Tibial nerve (tissue), 4 donors: Measurements from ENCODE around the gene UBE2H.

ENCODE experiments used
- EP300 ChIP-seq, 2 donors: sonication (generic); formaldehyde crosslinking; IDR thresholded peaks; one replicate each; pipeline ENCODE4 v1.6.1; 2017; ENCODE audit warnings: antibody characterized with exemption in 2 of 2, mild to moderate bottlenecking in 1 of 2
- POLR2A ChIP-seq, 2 donors: fragments of 450-650 bp; IDR thresholded peaks; one replicate each; pipeline ENCODE4 v1.6.1; 2017; ENCODE audit warnings: antibody characterized with exemption in 2 of 2, mild to moderate bottlenecking in 2 of 2, moderate library complexity in 2 of 2
- TF ChIP-seq, protein P1 (sequence below), 5 experiments: fragments of 200-600 bp in 3 of 5; fragments of 450-650 bp in 2 of 5; sonication (generic) in 3 of 5; IDR thresholded peaks; one replicate each; pipeline ENCODE4 v1.5.1; 2016 to 2019; ENCODE audit warnings: antibody characterized with exemption in 5 of 5, mild to moderate bottlenecking in 3 of 5, moderate library complexity in 2 of 5

- no peak for TF ChIP-seq EP300 (IDR thresholded peaks at IDR 0.05)
- TF ChIP-seq, protein P1, sequence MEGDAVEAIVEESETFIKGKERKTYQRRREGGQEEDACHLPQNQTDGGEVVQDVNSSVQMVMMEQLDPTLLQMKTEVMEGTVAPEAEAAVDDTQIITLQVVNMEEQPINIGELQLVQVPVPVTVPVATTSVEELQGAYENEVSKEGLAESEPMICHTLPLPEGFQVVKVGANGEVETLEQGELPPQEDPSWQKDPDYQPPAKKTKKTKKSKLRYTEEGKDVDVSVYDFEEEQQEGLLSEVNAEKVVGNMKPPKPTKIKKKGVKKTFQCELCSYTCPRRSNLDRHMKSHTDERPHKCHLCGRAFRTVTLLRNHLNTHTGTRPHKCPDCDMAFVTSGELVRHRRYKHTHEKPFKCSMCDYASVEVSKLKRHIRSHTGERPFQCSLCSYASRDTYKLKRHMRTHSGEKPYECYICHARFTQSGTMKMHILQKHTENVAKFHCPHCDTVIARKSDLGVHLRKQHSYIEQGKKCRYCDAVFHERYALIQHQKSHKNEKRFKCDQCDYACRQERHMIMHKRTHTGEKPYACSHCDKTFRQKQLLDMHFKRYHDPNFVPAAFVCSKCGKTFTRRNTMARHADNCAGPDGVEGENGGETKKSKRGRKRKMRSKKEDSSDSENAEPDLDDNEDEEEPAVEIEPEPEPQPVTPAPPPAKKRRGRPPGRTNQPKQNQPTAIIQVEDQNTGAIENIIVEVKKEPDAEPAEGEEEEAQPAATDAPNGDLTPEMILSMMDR (IDR thresholded peaks at IDR 0.05): no peak
- TF ChIP-seq POLR2A (IDR thresholded peaks at IDR 0.05): no peak
Observed at GRCh38 chr7:129784783-129785684, 167.7 kb downstream of the UBE2H start.
